ENCODE measurements around the gene RNF19B.
"Not testable (repeated sequence)": the region's sequence is repeated elsewhere in the genome, so short reads cannot be mapped to it uniquely, and the experiment has no call there.

RNF19B gene

GRCh38 chr1:32992489-32993323 lies 28.1 kb upstream of the RNF19B start:
- in situ Hi-C loops (cut with HindIII; ENCODE audit: low sequenced_read_pairs) = no loop called here

GRCh38 chr1:32991819-32992488 lies 27.3 kb upstream of the RNF19B start:
- in situ Hi-C loops (cut with HindIII; ENCODE audit: low sequenced_read_pairs) = no loop called here

- in situ Hi-C loops (cut with HindIII; ENCODE audit: low sequenced_read_pairs) = no loop called here
These were observed 26.8 kb upstream of the RNF19B start for GRCh38 chr1:32991386-32991785.

GRCh38 chr1:32990887-32991286 lies 26.3 kb upstream of the RNF19B start:
- in situ Hi-C loops (cut with HindIII; ENCODE audit: low sequenced_read_pairs) = no loop called here

GRCh38 chr1:32989160-32990050 lies 24.8 kb upstream of the RNF19B start:
- in situ Hi-C loops (cut with HindIII; ENCODE audit: low sequenced_read_pairs) = no loop called here

GRCh38 chr1:32988665-32989064 lies 24.1 kb upstream of the RNF19B start:
- in situ Hi-C loops (cut with HindIII; ENCODE audit: low sequenced_read_pairs) = no loop called here

- in situ Hi-C loops (cut with HindIII; ENCODE audit: low sequenced_read_pairs) = no loop called here
These were observed 20.6 kb upstream of the RNF19B start for GRCh38 chr1:32985226-32985625.

GRCh38 chr1:32984455-32985171 lies 20.0 kb upstream of the RNF19B start:
- in situ Hi-C loops (cut with HindIII; ENCODE audit: low sequenced_read_pairs) = no loop called here

- in situ Hi-C loops (cut with HindIII; ENCODE audit: low sequenced_read_pairs) = no loop called here
These were observed 19.5 kb upstream of the RNF19B start for GRCh38 chr1:32984090-32984454.

- in situ Hi-C loops (cut with HindIII; ENCODE audit: low sequenced_read_pairs) = no loop called here
These were observed 18.4 kb upstream of the RNF19B start for GRCh38 chr1:32983020-32983419.

GRCh38 chr1:32981003-32981901 lies 16.6 kb upstream of the RNF19B start:
- in situ Hi-C loops (cut with HindIII; ENCODE audit: low sequenced_read_pairs) = no loop called here

- in situ Hi-C loops (cut with HindIII; ENCODE audit: low sequenced_read_pairs) = no loop called here
These were observed 15.5 kb upstream of the RNF19B start for GRCh38 chr1:32980080-32980479.

- in situ Hi-C loops (cut with HindIII; ENCODE audit: low sequenced_read_pairs) = no loop called here
These were observed 14.2 kb upstream of the RNF19B start for GRCh38 chr1:32978854-32979253.

- in situ Hi-C loops (cut with HindIII; ENCODE audit: low sequenced_read_pairs) = no loop called here
These were observed 13.0 kb upstream of the RNF19B start for GRCh38 chr1:32977546-32978087.

- in situ Hi-C loops (cut with HindIII; ENCODE audit: low sequenced_read_pairs) = not testable (repeated sequence)
These were observed 10.4 kb upstream of the RNF19B start for GRCh38 chr1:32975055-32975454.

GRCh38 chr1:32973458-32973857 lies 8.8 kb upstream of the RNF19B start:
- in situ Hi-C loops (cut with HindIII; ENCODE audit: low sequenced_read_pairs) = not testable (repeated sequence)

GRCh38 chr1:32972814-32973428 lies 8.3 kb upstream of the RNF19B start:
- in situ Hi-C loops (cut with HindIII; ENCODE audit: low sequenced_read_pairs) = no loop called here

GRCh38 chr1:32971576-32971975 lies 7.0 kb upstream of the RNF19B start:
- in situ Hi-C loops (cut with HindIII; ENCODE audit: low sequenced_read_pairs) = no loop called here

- in situ Hi-C loops (cut with HindIII; ENCODE audit: low sequenced_read_pairs) = no loop called here
These were observed 6.5 kb upstream of the RNF19B start for GRCh38 chr1:32971156-32971555.

All from DLD1 (cell line).